ENCODE data around the gene WDFY2.

Gene WDFY2

DNA sequence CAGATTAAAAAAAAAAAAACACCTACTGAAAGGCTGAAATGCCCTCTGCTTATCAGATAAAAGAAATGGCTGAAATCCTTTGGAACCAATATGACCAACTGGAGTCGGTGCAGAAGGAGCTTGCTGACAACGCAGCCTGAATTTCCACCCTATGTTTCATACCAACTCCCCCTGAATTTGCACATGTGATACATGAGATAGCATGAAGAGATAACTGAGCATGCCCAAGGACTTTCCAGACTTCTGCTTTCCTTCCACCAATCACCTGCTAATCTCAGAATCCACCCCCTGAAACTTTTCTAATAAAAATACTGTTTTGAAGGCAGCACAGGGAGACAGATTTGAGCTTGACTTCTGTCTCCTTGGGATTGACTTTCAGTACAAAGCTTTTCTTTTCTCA lies 32.2 kb upstream of the WDFY2 start:
- ChIA-PET CTCF (no interaction called here), POLR2A (interaction anchor here (0.7 to 1.5 kb wide), 2 partner anchors 31 to 130 kb away, joined by 3 to 6 read pairs; no protein-coding TSS in a partner anchor)
- no peak for DNase-seq (ENCODE audit: extremely low spot score)
- TF ChIP-seq LEF1 (IDR thresholded peaks at IDR 0.05; ENCODE audit: borderline replicate concordance) (no peak), HDGF (IDR thresholded peaks at IDR 0.05; ENCODE audit: borderline replicate concordance) (no peak), ELF4 (IDR thresholded peaks at IDR 0.05) (no peak), FOXA1 (IDR thresholded peaks at IDR 0.05) (no peak), L3MBTL2 (conservative IDR thresholded peaks at IDR 0.05) (no peak), NFRKB (IDR thresholded peaks at IDR 0.05) (no peak), BHLHE40 (IDR thresholded peaks at IDR 0.05; ENCODE audit: borderline replicate concordance) (no peak), ZNF384 (IDR thresholded peaks at IDR 0.05) (no peak), FOXK2 (IDR thresholded peaks at IDR 0.05) (no peak), SP1 (IDR thresholded peaks at IDR 0.05) (no peak), TARDBP (IDR thresholded peaks at IDR 0.05) (no peak), ARNT (IDR thresholded peaks at IDR 0.05) (no peak), FOXM1 (IDR thresholded peaks at IDR 0.05; ENCODE audit: borderline replicate concordance) (no peak), CTBP1 (IDR thresholded peaks at IDR 0.05; ENCODE audit: borderline replicate concordance) (no peak), SUZ12 (IDR thresholded peaks at IDR 0.05) (no peak)
- TF ChIP-seq, protein P1, sequence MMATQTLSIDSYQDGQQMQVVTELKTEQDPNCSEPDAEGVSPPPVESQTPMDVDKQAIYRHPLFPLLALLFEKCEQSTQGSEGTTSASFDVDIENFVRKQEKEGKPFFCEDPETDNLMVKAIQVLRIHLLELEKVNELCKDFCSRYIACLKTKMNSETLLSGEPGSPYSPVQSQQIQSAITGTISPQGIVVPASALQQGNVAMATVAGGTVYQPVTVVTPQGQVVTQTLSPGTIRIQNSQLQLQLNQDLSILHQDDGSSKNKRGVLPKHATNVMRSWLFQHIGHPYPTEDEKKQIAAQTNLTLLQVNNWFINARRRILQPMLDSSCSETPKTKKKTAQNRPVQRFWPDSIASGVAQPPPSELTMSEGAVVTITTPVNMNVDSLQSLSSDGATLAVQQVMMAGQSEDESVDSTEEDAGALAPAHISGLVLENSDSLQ (IDR thresholded peaks at IDR 0.05) = no peak

DNA sequence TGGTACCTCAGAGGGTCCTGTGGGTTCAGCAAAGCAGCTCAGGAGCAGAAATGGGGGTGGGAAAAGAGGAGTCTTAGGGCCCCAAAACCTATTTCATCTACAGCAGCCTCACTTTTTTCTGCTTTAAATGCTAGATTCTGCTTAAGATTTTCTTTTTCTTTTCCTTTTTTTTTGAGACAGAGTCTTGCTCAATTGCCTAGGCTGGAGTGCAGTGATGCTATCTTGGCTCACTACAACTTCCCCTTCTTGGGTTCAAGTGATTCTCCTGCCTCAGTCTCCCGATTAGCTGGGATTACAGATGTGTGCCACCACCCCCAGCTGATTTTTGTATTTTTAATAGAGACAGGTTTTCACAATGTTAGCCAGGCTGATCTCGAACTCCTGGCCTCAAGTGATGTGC lies 30.7 kb upstream of the WDFY2 start:
- ChIA-PET POLR2A (no interaction called here), CTCF (no interaction called here)
- no peak for TF ChIP-seq FOXK2 (IDR thresholded peaks at IDR 0.05)
- DNase-seq (ENCODE audit: extremely low spot score) = no peak

DNA sequence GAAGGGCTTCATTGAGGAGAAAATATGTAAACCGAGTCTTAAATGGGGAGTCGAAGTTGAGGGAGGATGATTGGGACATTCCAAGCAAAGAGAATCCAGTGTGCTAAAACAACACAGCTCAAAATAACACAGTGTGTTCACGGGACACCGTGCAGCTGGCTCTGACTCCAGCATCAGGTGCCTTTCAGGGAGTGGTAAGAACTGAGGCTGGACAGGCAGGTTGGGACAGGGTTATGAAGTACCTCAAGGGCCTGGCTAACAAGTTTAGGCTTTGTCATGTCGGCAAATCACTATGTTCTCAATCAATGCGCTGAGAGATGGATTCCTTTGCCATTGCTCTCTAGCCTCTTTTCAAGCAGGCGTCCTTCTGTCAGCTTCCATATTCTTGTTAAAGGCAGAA lies 27.5 kb upstream of the WDFY2 start:
- POLR2A ChIA-PET = interaction anchor here (0.7 kb wide), 1 partner anchor 104 kb away, joined by 3 read pairs; the partner anchor contains the start of gene INTS6
- TF ChIP-seq CTBP1 (IDR thresholded peaks at IDR 0.05; ENCODE audit: borderline replicate concordance) = no peak
- TF ChIP-seq LEF1 (IDR thresholded peaks at IDR 0.05; ENCODE audit: borderline replicate concordance) = no peak
- TF ChIP-seq FOXK2 (IDR thresholded peaks at IDR 0.05) = no peak
- no peak for TF ChIP-seq ELF4 (IDR thresholded peaks at IDR 0.05)
- no peak for TF ChIP-seq NFRKB (IDR thresholded peaks at IDR 0.05)
- TF ChIP-seq BHLHE40 (IDR thresholded peaks at IDR 0.05; ENCODE audit: borderline replicate concordance) = no peak
- TF ChIP-seq TARDBP (IDR thresholded peaks at IDR 0.05) = no peak
- TF ChIP-seq, protein P1 (IDR thresholded peaks at IDR 0.05) = no peak
- no peak for DNase-seq (ENCODE audit: extremely low spot score)
- CTCF ChIA-PET = no interaction called here

DNA sequence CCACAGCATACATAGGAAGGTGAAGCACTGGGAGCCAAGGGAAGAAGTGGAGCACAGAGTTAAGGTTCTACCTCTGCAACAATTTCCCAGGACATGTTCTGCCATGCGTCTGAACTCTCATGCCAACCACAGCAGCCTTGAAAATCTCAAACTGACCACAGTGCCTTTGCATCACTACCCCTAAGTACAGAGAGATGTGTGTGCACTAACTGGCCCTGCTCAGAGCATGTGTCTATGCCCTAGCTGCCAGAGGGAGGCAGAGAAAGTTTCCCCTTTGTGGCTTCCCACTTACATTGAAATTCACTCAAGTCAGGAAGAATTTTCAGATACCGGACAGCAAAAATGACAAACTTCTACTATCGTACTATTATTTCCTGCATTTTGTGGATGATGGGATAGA lies 26.8 kb upstream of the WDFY2 start:
- DNase-seq (ENCODE audit: extremely low spot score) = no peak
- TF ChIP-seq FOXM1 (IDR thresholded peaks at IDR 0.05; ENCODE audit: borderline replicate concordance) (no peak), CTBP1 (IDR thresholded peaks at IDR 0.05; ENCODE audit: borderline replicate concordance) (no peak), L3MBTL2 (conservative IDR thresholded peaks at IDR 0.05) (no peak), HDGF (IDR thresholded peaks at IDR 0.05; ENCODE audit: borderline replicate concordance) (no peak), ARNT (IDR thresholded peaks at IDR 0.05) (no peak), ZNF384 (IDR thresholded peaks at IDR 0.05) (no peak), LEF1 (IDR thresholded peaks at IDR 0.05; ENCODE audit: borderline replicate concordance) (no peak), NFRKB (IDR thresholded peaks at IDR 0.05) (no peak), ELF4 (IDR thresholded peaks at IDR 0.05) (no peak), BHLHE40 (IDR thresholded peaks at IDR 0.05; ENCODE audit: borderline replicate concordance) (no peak), FOXA1 (IDR thresholded peaks at IDR 0.05) (no peak)
- TF ChIP-seq, protein P1 (IDR thresholded peaks at IDR 0.05) = no peak
- POLR2A ChIA-PET = no interaction called here
- CTCF ChIA-PET = no interaction called here

DNA sequence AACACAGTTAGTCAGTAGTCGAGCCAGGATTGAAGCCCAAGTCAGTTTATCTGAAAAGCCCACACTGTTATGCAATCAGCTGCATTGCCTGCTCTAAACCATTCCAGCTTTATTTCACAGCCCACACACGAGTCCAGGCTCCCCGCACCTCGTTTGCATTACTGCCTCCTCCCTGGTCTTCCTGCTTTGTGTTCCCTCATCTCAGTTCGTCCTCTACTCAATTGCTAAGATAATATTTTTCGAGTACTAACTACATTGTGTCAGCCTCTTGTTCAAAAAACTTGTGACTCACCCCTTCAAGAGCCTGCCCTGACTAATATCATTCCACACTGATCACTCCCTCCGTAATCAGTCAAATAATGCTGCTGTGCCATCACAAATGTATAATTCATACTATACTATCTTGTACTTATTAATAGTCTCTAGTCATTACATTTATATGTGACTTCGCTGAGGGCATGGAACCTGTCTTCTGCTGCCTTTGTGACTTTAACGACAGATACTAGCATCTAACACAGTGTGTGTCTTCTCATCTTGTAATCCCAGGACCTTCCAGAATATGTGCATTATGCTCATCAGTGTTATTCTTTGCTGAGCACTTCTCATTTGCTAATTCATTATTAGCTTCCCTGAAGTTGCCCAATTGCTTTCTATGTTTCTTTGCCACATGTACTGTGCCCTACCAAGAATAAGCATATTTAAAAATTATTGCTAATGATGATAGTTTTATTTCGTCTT lies 26.2 kb upstream of the WDFY2 start:
- CTCF ChIA-PET = no interaction called here
- POLR2A ChIA-PET = no interaction called here
- TF ChIP-seq NFRKB (IDR thresholded peaks at IDR 0.05) (no peak), FOXA1 (IDR thresholded peaks at IDR 0.05) (no peak), FOXK2 (IDR thresholded peaks at IDR 0.05) (no peak), ARNT (IDR thresholded peaks at IDR 0.05) (no peak), LEF1 (IDR thresholded peaks at IDR 0.05; ENCODE audit: borderline replicate concordance) (no peak), ELF4 (IDR thresholded peaks at IDR 0.05) (no peak), CTBP1 (IDR thresholded peaks at IDR 0.05; ENCODE audit: borderline replicate concordance) (no peak), SP1 (IDR thresholded peaks at IDR 0.05) (no peak), ZNF384 (IDR thresholded peaks at IDR 0.05) (no peak), FOXM1 (IDR thresholded peaks at IDR 0.05; ENCODE audit: borderline replicate concordance) (no peak), BHLHE40 (IDR thresholded peaks at IDR 0.05; ENCODE audit: borderline replicate concordance) (no peak)
- no peak for DNase-seq (ENCODE audit: extremely low spot score)

DNA sequence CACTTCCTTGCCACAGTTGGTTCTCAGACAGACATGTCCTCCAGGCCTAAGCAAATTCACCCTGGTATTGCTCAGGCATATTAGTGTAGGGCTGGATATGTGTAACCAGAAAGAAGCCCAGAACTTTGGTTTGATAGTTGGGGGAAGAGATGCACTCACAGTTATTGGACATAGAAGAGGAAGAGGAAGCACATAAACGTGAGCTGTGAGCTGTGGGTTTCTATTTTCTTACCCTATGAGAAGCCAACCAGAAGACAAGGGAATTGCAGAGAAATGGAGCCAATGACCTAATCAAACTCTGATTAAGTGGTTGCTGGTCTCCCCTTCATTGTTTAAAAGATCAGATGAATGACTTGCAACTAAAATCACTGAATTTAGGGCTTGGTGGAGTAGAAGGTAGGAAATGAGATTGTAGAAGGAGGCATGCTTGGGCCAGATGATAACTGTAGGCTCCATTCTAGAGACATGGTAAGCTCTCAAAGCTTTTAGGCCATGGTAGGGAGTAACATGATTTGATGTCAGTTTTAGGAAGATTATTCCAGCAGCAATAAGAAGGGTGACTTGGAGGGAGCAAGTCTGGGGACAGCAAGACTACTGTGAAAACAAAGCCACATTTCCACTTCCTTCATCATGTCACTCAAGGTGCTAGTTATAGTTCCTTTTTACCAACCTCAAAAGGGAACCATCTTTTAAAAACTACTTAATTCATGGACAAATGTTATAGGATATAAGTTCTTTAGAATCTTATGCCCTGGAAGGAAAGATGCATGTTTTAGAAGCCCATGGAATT lies 24.1 kb upstream of the WDFY2 start:
- POLR2A ChIA-PET = interaction anchor here (1.4 kb wide), 1 partner anchor 107 kb away, joined by 3 read pairs; the partner anchor contains the start of gene INTS6
- DNase-seq (ENCODE audit: extremely low spot score) = no peak
- CTCF ChIA-PET = no interaction called here
- no peak for TF ChIP-seq CTBP1 (IDR thresholded peaks at IDR 0.05; ENCODE audit: borderline replicate concordance)
- no peak for TF ChIP-seq LEF1 (IDR thresholded peaks at IDR 0.05; ENCODE audit: borderline replicate concordance)
- TF ChIP-seq, protein P1 (IDR thresholded peaks at IDR 0.05) = no peak
- no peak for TF ChIP-seq SP1 (IDR thresholded peaks at IDR 0.05)
- TF ChIP-seq FOXM1 (IDR thresholded peaks at IDR 0.05; ENCODE audit: borderline replicate concordance) = no peak
- TF ChIP-seq ARNT (IDR thresholded peaks at IDR 0.05) = no peak
- TF ChIP-seq FOXK2 (IDR thresholded peaks at IDR 0.05) = no peak
- TF ChIP-seq BHLHE40 (IDR thresholded peaks at IDR 0.05; ENCODE audit: borderline replicate concordance) = no peak
- no peak for TF ChIP-seq NFRKB (IDR thresholded peaks at IDR 0.05)
- no peak for TF ChIP-seq ZNF384 (IDR thresholded peaks at IDR 0.05)
- TF ChIP-seq SUZ12 (IDR thresholded peaks at IDR 0.05) = no peak
- TF ChIP-seq FOXA1 (IDR thresholded peaks at IDR 0.05) = no peak
- no peak for TF ChIP-seq L3MBTL2 (conservative IDR thresholded peaks at IDR 0.05)
- no peak for TF ChIP-seq TARDBP (IDR thresholded peaks at IDR 0.05)
- no peak for TF ChIP-seq ELF4 (IDR thresholded peaks at IDR 0.05)
- TF ChIP-seq HDGF (IDR thresholded peaks at IDR 0.05; ENCODE audit: borderline replicate concordance) = no peak
